Measurements from ENCODE around the gene WNK1.

The WNK1 gene

DNA sequence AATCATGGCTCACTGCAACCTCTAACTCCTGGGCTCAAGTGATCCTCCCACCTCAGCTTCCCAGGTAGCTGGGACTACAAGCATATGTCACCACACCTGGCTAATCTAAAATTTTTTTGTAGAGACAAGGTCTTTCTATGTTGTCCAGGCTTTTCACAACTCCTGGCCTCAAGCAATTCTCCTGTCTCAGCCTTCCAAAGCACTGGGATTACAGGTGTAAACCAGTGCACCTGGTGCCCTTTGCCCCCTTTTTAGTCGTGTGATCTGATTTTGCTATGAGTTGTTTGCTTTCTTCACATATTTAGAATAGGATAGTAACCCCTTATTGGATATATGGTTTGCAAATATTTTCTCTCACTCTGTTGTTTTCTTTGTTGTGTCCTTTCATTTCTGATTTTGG lies 198.8 kb downstream of the WNK1 start:
- H3K4me3 ChIP-seq (ENCODE audit: low read depth, low read length), result no peak overlapping the region
- TF ChIP-seq, protein P1, sequence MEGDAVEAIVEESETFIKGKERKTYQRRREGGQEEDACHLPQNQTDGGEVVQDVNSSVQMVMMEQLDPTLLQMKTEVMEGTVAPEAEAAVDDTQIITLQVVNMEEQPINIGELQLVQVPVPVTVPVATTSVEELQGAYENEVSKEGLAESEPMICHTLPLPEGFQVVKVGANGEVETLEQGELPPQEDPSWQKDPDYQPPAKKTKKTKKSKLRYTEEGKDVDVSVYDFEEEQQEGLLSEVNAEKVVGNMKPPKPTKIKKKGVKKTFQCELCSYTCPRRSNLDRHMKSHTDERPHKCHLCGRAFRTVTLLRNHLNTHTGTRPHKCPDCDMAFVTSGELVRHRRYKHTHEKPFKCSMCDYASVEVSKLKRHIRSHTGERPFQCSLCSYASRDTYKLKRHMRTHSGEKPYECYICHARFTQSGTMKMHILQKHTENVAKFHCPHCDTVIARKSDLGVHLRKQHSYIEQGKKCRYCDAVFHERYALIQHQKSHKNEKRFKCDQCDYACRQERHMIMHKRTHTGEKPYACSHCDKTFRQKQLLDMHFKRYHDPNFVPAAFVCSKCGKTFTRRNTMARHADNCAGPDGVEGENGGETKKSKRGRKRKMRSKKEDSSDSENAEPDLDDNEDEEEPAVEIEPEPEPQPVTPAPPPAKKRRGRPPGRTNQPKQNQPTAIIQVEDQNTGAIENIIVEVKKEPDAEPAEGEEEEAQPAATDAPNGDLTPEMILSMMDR (IDR thresholded peaks at IDR 0.05; ENCODE audit: low read depth, low read length, missing control alignments), result no peak
- no peak for DNase-seq (ENCODE audit: low read depth)

DNA sequence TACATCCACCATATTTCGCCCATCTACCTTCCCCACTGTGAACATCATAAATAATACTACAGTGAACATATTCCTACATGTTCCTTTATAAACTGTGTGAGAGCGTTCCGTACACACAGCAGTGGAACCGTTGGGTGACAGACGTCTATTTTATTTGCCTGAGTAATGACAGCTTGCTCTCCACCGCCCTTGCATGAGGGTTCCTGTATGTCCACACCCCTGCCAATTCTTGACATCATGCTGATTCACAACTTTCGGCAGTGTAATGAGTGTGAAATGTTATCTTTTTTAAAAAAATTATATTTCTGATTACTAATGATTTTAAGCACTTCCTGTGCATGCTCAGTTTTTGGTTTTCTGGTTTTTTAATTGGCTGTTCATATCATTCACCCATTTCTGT lies 201.4 kb downstream of the WNK1 start:
- TF ChIP-seq, protein P1 (IDR thresholded peaks at IDR 0.05; ENCODE audit: low read depth, low read length, missing control alignments), result no peak
- no peak overlapping the region for H3K4me3 ChIP-seq (ENCODE audit: low read depth, low read length)
- no peak for DNase-seq (ENCODE audit: low read depth)

DNA sequence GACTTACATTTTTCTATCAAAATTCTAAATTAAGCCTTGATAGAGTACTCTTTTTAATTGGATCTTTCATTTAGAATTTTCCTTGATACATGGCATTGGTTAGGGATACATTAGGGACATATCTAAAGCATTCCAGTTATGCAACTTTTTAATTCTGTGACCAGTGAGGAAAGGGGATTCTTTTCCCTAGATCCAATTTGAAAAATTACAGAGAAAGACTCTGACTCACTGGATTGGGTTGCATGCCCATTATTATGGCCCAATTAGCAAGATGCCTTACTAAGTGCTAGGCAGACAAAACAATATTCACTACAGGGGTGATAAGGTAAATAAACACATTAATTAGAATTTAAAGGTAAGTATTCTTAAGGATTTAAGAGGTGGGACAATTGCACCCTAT lies 202.4 kb downstream of the WNK1 start:
- DNase-seq (ENCODE audit: low read depth), result no peak
- TF ChIP-seq, protein P1 (IDR thresholded peaks at IDR 0.05; ENCODE audit: low read depth, low read length, missing control alignments), result no peak
- no peak overlapping the region for H3K4me3 ChIP-seq (ENCODE audit: low read depth, low read length)

DNA sequence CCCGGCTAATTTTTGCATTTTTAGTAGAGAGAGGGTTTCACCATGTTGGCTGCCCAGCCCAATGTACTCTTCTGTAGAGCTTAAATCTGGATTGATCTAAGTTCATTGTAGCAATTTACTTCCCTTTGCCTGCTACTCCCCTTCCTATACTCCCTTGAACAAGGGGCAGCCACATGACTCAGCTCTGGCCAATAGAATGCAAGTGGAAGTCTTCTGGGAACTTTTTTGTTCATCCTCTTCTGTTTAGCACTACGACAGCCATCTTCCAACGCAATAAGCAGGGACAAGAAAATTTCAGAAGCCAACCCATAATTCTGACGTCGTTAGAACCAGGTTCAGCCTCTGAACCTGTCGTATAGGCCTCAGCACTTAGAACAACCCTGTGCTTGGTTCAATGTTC lies 203.6 kb downstream of the WNK1 start:
- TF ChIP-seq, protein P1 (IDR thresholded peaks at IDR 0.05; ENCODE audit: low read depth, low read length, missing control alignments), result no peak
- H3K4me3 ChIP-seq (ENCODE audit: low read depth, low read length), result no peak overlapping the region
- no peak for DNase-seq (ENCODE audit: low read depth)

DNA sequence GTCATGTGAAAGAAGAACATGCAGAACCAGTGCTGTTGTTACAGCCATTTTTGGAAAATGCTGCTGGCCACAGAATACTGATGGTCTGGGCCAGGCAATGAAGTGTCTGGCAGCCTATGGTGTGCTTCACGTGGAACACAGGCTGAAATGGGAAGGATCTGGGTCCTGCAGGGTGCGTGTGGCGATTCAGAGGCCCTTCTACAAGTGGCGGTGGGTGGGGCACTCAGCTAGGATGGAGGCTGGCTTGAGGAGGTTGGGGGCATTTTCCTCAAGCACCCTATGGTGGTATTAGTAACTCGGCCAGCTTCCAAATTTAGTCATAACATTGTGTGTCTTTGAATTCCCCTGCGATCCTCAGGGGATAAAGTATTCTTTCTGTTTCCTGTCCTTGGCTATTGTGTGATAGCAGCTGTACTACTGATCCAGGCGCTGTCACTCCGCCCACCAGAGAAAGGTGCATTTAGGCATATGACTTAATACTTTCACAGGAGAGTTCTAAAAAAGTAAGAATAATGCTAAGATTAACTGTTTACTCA lies 206.3 kb downstream of the WNK1 start:
- H3K4me3 ChIP-seq (ENCODE audit: low read depth, low read length), result no peak overlapping the region
- TF ChIP-seq, protein P1 (IDR thresholded peaks at IDR 0.05; ENCODE audit: low read depth, low read length, missing control alignments), result no peak
- no peak for DNase-seq (ENCODE audit: low read depth)

Data from GM12864 (cell line).